Loucy (cell line): ENCODE measurements around the gene LRRC1.

Experiments used
- H2AFZ ChIP-seq: fragments of 200-600 bp; sonication (generic); 2 replicates; pipeline ENCODE4 v1.6.0; 2016; ENCODE audit warnings: antibody characterized with exemption, mild to moderate bottlenecking, low read length, moderate library complexity
- H3F3A ChIP-seq: fragments of 200-600 bp; 2 replicates; pipeline ENCODE4 v1.6.0; 2016; ENCODE audit warnings: antibody characterized with exemption, low read depth, mild to moderate bottlenecking
- H3K27me3 ChIP-seq: fragments of 200-600 bp; sonication (generic); 2 replicates; pipeline ENCODE4 v1.6.1; 2014; ENCODE audit warnings: low read length, mild to moderate bottlenecking; ENCODE audit not compliant: insufficient read depth, poor library complexity, severe bottlenecking
- H3K36me3 ChIP-seq: fragments of 200-600 bp; sonication (generic); 2 replicates; pipeline ENCODE4 v1.6.1; 2016; ENCODE audit warnings: low read length; ENCODE audit not compliant: insufficient read depth
- H3K4me1 ChIP-seq: fragments of 200-600 bp; sonication (generic); 2 replicates; pipeline ENCODE4 v1.5.1; 2014; ENCODE audit warnings: low read length, mild to moderate bottlenecking; ENCODE audit not compliant: insufficient read depth, poor library complexity, severe bottlenecking
- H3K4me2 ChIP-seq: fragments of 200-600 bp; sonication (generic); 2 replicates; pipeline ENCODE4 v1.6.0; 2014; ENCODE audit warnings: antibody characterized with exemption, low read length, low read depth, mild to moderate bottlenecking; ENCODE audit not compliant: poor library complexity, severe bottlenecking
- H3K4me3 ChIP-seq: fragments of 200-600 bp; sonication (generic); 2 replicates; pipeline ENCODE4 v1.5.1; 2014; ENCODE audit warnings: low read length, mild to moderate bottlenecking, mixed read lengths; ENCODE audit not compliant: poor library complexity, severe bottlenecking
- H3K79me2 ChIP-seq: fragments of 200-600 bp; sonication (generic); 2 replicates; pipeline ENCODE4 v1.6.1; 2014; ENCODE audit warnings: low read length; ENCODE audit not compliant: insufficient read depth
- H3K9ac ChIP-seq: fragments of 200-600 bp; sonication (generic); 2 replicates; pipeline ENCODE4 v1.6.0; 2014; ENCODE audit warnings: mild to moderate bottlenecking, low read depth, low read length, moderate library complexity; ENCODE audit not compliant: poor library complexity, severe bottlenecking
- H3K9me2 ChIP-seq: fragments of 200-600 bp; sonication (generic); replicated peaks from 2 replicates; pipeline ENCODE4 v1.6.1; 2016; ENCODE audit warnings: low read depth, low read length, mixed read lengths
- H3K9me3 ChIP-seq: fragments of 200-600 bp; sonication (generic); 2 replicates; pipeline ENCODE4 v1.6.1; 2014; ENCODE audit warnings: mild to moderate bottlenecking, antibody characterized with exemption, low read length, low read depth; ENCODE audit not compliant: insufficient read depth
- H4K20me1 ChIP-seq: fragments of 200-600 bp; sonication (generic); 2 replicates; pipeline ENCODE4 v1.6.0; 2014; ENCODE audit warnings: antibody characterized with exemption, low read length, mild to moderate bottlenecking; ENCODE audit not compliant: insufficient read depth, poor library complexity, severe bottlenecking
- CTCF ChIP-seq: fragments of 200-600 bp; sonication (generic); conservative IDR thresholded peaks from 2 replicates; pipeline ENCODE4 v1.5.1; 2014; ENCODE audit warnings: mild to moderate bottlenecking, antibody characterized with exemption, low read length
- EZH2phosphoT487 ChIP-seq: fragments of 200-600 bp; IDR thresholded peaks from 2 replicates; pipeline ENCODE4 v1.6.1; 2018; ENCODE audit warnings: antibody characterized with exemption, mild to moderate bottlenecking, moderate library complexity, borderline replicate concordance

The LRRC1 gene

GRCh38 chr6:53930330-53930729 lies 135.5 kb downstream of the LRRC1 start:
- H2AFZ ChIP-seq, result no peak overlapping the region
- H3K79me2 ChIP-seq, result no peaks in the 10 kb centered on the region
- H3K36me3 ChIP-seq, result no peaks in the 10 kb centered on the region
- H3K27me3 ChIP-seq, result no peaks in the 10 kb centered on the region
- H3K4me2 ChIP-seq, result no peak overlapping the region
- no peaks in the 10 kb centered on the region for H4K20me1 ChIP-seq
- no peak for TF ChIP-seq EZH2phosphoT487
- no peak for TF ChIP-seq CTCF
- no peaks in the 10 kb centered on the region for H3K9me2 ChIP-seq
- no peak overlapping the region for H3K9ac ChIP-seq
- no peaks in the 10 kb centered on the region for H3K9me3 ChIP-seq
- H3K4me3 ChIP-seq, result no peak overlapping the region
- no peaks in the 10 kb centered on the region for H3F3A ChIP-seq
- peaks cover 9% of the 10 kb centered on the region for H3K4me1 ChIP-seq

- H3F3A ChIP-seq, result no peaks in the 10 kb centered on the region
- H3K79me2 ChIP-seq, result no peaks in the 10 kb centered on the region
- H4K20me1 ChIP-seq, result no peaks in the 10 kb centered on the region
- no peak overlapping the region for H3K9ac ChIP-seq
- no peaks in the 10 kb centered on the region for H3K27me3 ChIP-seq
- peaks cover 9% of the 10 kb centered on the region for H3K4me1 ChIP-seq
- TF ChIP-seq EZH2phosphoT487 (no peak), CTCF (no peak)
- H3K9me3 ChIP-seq, result no peaks in the 10 kb centered on the region
- no peak overlapping the region for H2AFZ ChIP-seq
- H3K4me2 ChIP-seq, result no peak overlapping the region
- H3K36me3 ChIP-seq, result no peaks in the 10 kb centered on the region
- no peaks in the 10 kb centered on the region for H3K9me2 ChIP-seq
- no peak overlapping the region for H3K4me3 ChIP-seq
Measured at GRCh38 chr6:53931086-53931485, 136.3 kb downstream of the LRRC1 start.

- Histone ChIP-seq H3K36me3 (no peaks in the 10 kb centered on the region), H4K20me1 (no peaks in the 10 kb centered on the region), H3K79me2 (no peaks in the 10 kb centered on the region), H3K9ac (no peak overlapping the region), H3K4me3 (no peak overlapping the region), H3K4me2 (no peak overlapping the region), H3K9me2 (no peaks in the 10 kb centered on the region), H3K9me3 (no peaks in the 10 kb centered on the region), H2AFZ (no peak overlapping the region), H3K27me3 (no peaks in the 10 kb centered on the region), H3K4me1 (peaks cover 5% of the 10 kb centered on the region), H3F3A (no peaks in the 10 kb centered on the region)
- no peak for TF ChIP-seq EZH2phosphoT487
- no peak for TF ChIP-seq CTCF
Measured at GRCh38 chr6:53932516-53932915, 137.7 kb downstream of the LRRC1 start.
